H9 (cell line): Measurements from ENCODE around the gene RIMKLA. TPM values are rescaled to one million over a fixed set of nuclear protein-coding genes. Genes with fewer than 3 reads are reported as not detected.
A peak's percentile ranks its signal among the peaks of the same experiment; 100 is the strongest.

Experiments used
- DNase-seq: peaks from one replicate; pipeline ENCODE4 v3.0.0-alpha.2; 2017
- H2AFZ ChIP-seq: one replicate; pipeline ENCODE4 v1.6.1; 2013; ENCODE audit warnings: mild to moderate bottlenecking, low read length, control low read depth, moderate library complexity
- H2AK5ac ChIP-seq: 2 replicates; pipeline ENCODE4 v1.6.1; 2013; ENCODE audit warnings: low read length, control low read depth, mixed read lengths; ENCODE audit not compliant: insufficient read length
- H2BK120ac ChIP-seq: one replicate; pipeline ENCODE4 v1.6.1; 2013; ENCODE audit warnings: low read depth, mild to moderate bottlenecking, low read length, control low read depth, inconsistent platforms; ENCODE audit not compliant: poor library complexity, severe bottlenecking
- H2BK12ac ChIP-seq: 2 replicates; pipeline ENCODE4 v1.6.1; 2013; ENCODE audit warnings: low read length, control low read depth, mixed read lengths, low read depth; ENCODE audit not compliant: insufficient read length
- H2BK15ac ChIP-seq: 2 replicates; pipeline ENCODE4 v1.6.1; 2013; ENCODE audit warnings: low read depth, low read length, control low read depth
- H2BK20ac ChIP-seq: one replicate; pipeline ENCODE4 v1.6.1; 2013; ENCODE audit warnings: low read depth, mild to moderate bottlenecking, low read length, control low read depth, inconsistent platforms; ENCODE audit not compliant: poor library complexity, severe bottlenecking
- H2BK5ac ChIP-seq: 2 replicates; pipeline ENCODE4 v1.6.1; 2013; ENCODE audit warnings: low read length, control low read depth, mixed read lengths; ENCODE audit not compliant: insufficient read length
- H3K14ac ChIP-seq: 2 replicates; pipeline ENCODE4 v1.6.1; 2013; ENCODE audit warnings: low read length, control low read depth; ENCODE audit not compliant: insufficient read depth
- H3K18ac ChIP-seq: 2 replicates; pipeline ENCODE4 v1.6.1; 2013; ENCODE audit warnings: low read depth, mild to moderate bottlenecking, mixed read lengths, low read length, control low read depth; ENCODE audit not compliant: insufficient read length
- H3K23ac ChIP-seq: 2 replicates; pipeline ENCODE4 v1.6.1; 2013; ENCODE audit warnings: low read length, control low read depth, mixed read lengths, low read depth; ENCODE audit not compliant: insufficient read length
- H3K23me2 ChIP-seq: 2 replicates; pipeline ENCODE4 v1.6.1; 2013; ENCODE audit warnings: low read depth, mild to moderate bottlenecking, mixed read lengths, low read length, control low read depth; ENCODE audit not compliant: insufficient read length, poor library complexity, severe bottlenecking
- H3K27ac ChIP-seq: 2 replicates; pipeline ENCODE4 v1.5.1; 2013; ENCODE audit warnings: low read length, control low read depth, mixed read lengths, low read depth; ENCODE audit not compliant: insufficient read length
- H3K27me3 ChIP-seq: 2 replicates; pipeline ENCODE4 v1.6.1; 2013; ENCODE audit warnings: low read length, control low read depth, inconsistent platforms; ENCODE audit not compliant: insufficient read depth
- H3K4ac ChIP-seq: 2 replicates; pipeline ENCODE4 v1.6.1; 2013; ENCODE audit warnings: low read depth, mild to moderate bottlenecking, control low read depth, inconsistent platforms, low read length, moderate library complexity
- H3K4me1 ChIP-seq: 2 replicates; pipeline ENCODE4 v1.6.1; 2013; ENCODE audit warnings: low read length, control low read depth, inconsistent platforms; ENCODE audit not compliant: insufficient read depth
- H3K4me2 ChIP-seq: 2 replicates; pipeline ENCODE4 v1.6.1; 2013; ENCODE audit warnings: low read length, control low read depth, mixed read lengths; ENCODE audit not compliant: insufficient read length, insufficient read depth
- H3K56ac ChIP-seq: 2 replicates; pipeline ENCODE4 v1.6.1; 2013; ENCODE audit warnings: low read depth, mild to moderate bottlenecking, mixed read lengths, low read length, control low read depth; ENCODE audit not compliant: insufficient read length
- H3K79me1 ChIP-seq: 2 replicates; pipeline ENCODE4 v1.6.1; 2013; ENCODE audit warnings: low read depth, mild to moderate bottlenecking, moderate library complexity, low read length, control low read depth, inconsistent platforms; ENCODE audit not compliant: insufficient read depth, poor library complexity, severe bottlenecking
- H3K79me2 ChIP-seq: 2 replicates; pipeline ENCODE4 v1.6.1; 2013; ENCODE audit warnings: low read length, control low read depth, inconsistent platforms; ENCODE audit not compliant: insufficient read depth
- H3K9ac ChIP-seq: 2 replicates; pipeline ENCODE4 v1.6.1; 2013; ENCODE audit warnings: low read length, control low read depth, mixed read lengths; ENCODE audit not compliant: insufficient read length; ENCODE audit errors: extremely low read depth
- H3K9me3 ChIP-seq: one replicate; pipeline ENCODE4 v1.6.1; 2013; ENCODE audit warnings: low read depth, low read length, inconsistent platforms; ENCODE audit not compliant: control insufficient read depth
- H3T11ph ChIP-seq: one replicate; pipeline ENCODE4 v1.6.1; 2013; ENCODE audit warnings: mild to moderate bottlenecking, low read length, control low read depth, inconsistent platforms
- H4K20me1 ChIP-seq: one replicate; pipeline ENCODE4 v1.6.1; 2013; ENCODE audit not compliant: control insufficient read depth, insufficient read length, insufficient read depth
- H4K5ac ChIP-seq: 2 replicates; pipeline ENCODE4 v1.6.1; 2013; ENCODE audit warnings: low read depth, mild to moderate bottlenecking, mixed read lengths, low read length, control low read depth; ENCODE audit not compliant: insufficient read length
- H4K8ac ChIP-seq: replicated peaks from 2 replicates; pipeline ENCODE4 v1.6.1; 2013; ENCODE audit warnings: low read length, control low read depth, mixed read lengths, low read depth; ENCODE audit not compliant: insufficient read length
- H4K91ac ChIP-seq: 2 replicates; pipeline ENCODE4 v1.6.1; 2013; ENCODE audit warnings: low read depth, mild to moderate bottlenecking, moderate library complexity, mixed read lengths, low read length, control low read depth; ENCODE audit not compliant: insufficient read length
- H3K27ac Mint-ChIP-seq, 3 experiments: 2 replicates in 2 of 3; 3 replicates in 1 of 3; pipeline ENCODE4 v1.8.0; 2020 to 2021; ENCODE audit warnings: mixed read lengths in 3 of 3, mild to moderate bottlenecking in 1 of 3, moderate library complexity in 1 of 3
- H3K27me3 Mint-ChIP-seq: 2 replicates; pipeline ENCODE4 v1.8.0; 2021; ENCODE audit warnings: low read depth, mild to moderate bottlenecking, moderate library complexity, mixed read lengths
- H3K36me3 Mint-ChIP-seq, 3 experiments: 2 replicates in 2 of 3; 3 replicates in 1 of 3; pipeline ENCODE4 v1.8.0; 2020 to 2021; ENCODE audit warnings: low read depth in 3 of 3, mixed read lengths in 3 of 3; ENCODE audit not compliant: insufficient read depth in 1 of 3
- H3K4me1 Mint-ChIP-seq, 2 experiments: 2 replicates each; pipeline ENCODE4 v1.8.0; 2020; ENCODE audit warnings: mixed read lengths in 2 of 2
- H3K4me3 Mint-ChIP-seq, 2 experiments: 2 replicates in 1 of 2; 3 replicates in 1 of 2; pipeline ENCODE4 v1.8.0; 2020 to 2021; ENCODE audit warnings: mild to moderate bottlenecking in 2 of 2, mixed read lengths in 2 of 2, moderate library complexity in 1 of 2
- H3K9me3 Mint-ChIP-seq, 2 experiments: 2 replicates in 1 of 2; 3 replicates in 1 of 2; pipeline ENCODE4 v1.8.0; 2020; ENCODE audit warnings: mild to moderate bottlenecking in 2 of 2, mixed read lengths in 2 of 2, moderate library complexity in 1 of 2
- WGBS: extraction: QIAGEN DNeasy Blood & Tissue Kit; methylation state at CpG from one replicate; pipeline ENCODE4 v1.1.7; 2013; ENCODE audit warnings: missing lambda C conversion rate, low lambda C conversion rate, mixed read lengths; ENCODE audit not compliant: insufficient read length; ENCODE audit errors: extremely low coverage; 5-methylcytosine and 5-hydroxymethylcytosine counted together
- total RNA-seq: library from RNA; stranded (reverse); gene quantifications from 2 replicates; pipeline ENCODE4 v1.2.1, GENCODE V29; 2021
- TF ChIP-seq, protein P1 (sequence below): fragments of 200-600 bp; sonication (generic); conservative IDR thresholded peaks from 3 replicates; pipeline ENCODE4 v1.8.0; 2021; ENCODE audit warnings: antibody characterized with exemption, mild to moderate bottlenecking

Gene RIMKLA
- total RNA-seq, 1 experiment from 2014 or later: 4.7 TPM

DNA sequence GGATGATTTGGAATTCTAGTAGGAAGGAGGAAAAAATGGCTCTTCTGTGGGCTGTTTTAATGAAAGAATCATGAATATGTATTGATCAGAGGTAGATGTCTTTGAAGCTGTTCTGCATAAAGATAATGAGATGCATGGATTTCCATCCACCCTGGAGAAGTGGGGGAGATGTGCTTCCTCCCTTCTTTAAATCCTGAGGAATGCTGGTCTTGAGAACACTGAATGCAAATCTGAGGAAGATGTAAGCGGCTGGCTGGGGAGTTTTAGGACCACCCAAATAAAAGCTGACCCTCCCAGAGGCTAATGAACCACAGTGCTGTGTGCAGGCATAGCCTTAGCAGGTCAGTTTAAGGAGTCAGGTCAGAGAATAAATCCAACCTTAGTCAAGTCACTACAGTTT lies 37.9 kb downstream of the RIMKLA start:
- H3K4me3 Mint-ChIP-seq: 0 out of 5 replicates have a peak overlapping the region, but pooled peaks of 1 of the 2 experiments have one; percentile 38
- H3K4me2 ChIP-seq: no peak overlapping the region

More for the DNA sequence above, 37.9 kb downstream of the RIMKLA start:
- H2BK5ac ChIP-seq: no peak overlapping the region
- H2BK15ac ChIP-seq: no peak overlapping the region
- no peaks in the 10 kb centered on the region for H4K20me1 ChIP-seq
- H3K9ac ChIP-seq: no peak overlapping the region
- no peak overlapping the region for H3K4ac ChIP-seq
- no CpG with 5 or more reads among the region's 1 CpG for WGBS
- no peak overlapping the region for H3K23ac ChIP-seq
- H3K4me1 ChIP-seq: peaks cover 9% of the 10 kb centered on the region; the same call in 1 of the 2 replicates
- H3K4me1 Mint-ChIP-seq: peaks cover 39 to 41% of the 10 kb centered on the region in 2 experiments
- no peak overlapping the region for H2AK5ac ChIP-seq
- H3T11ph ChIP-seq: no peak overlapping the region
- no peak overlapping the region for H4K8ac ChIP-seq
- H4K91ac ChIP-seq: no peak overlapping the region
- H4K5ac ChIP-seq: no peak overlapping the region
- peak overlapping the region; percentile 30 to 57 (median 50); a peak in 5 of 7 replicates for H3K27ac Mint-ChIP-seq
- no peak overlapping the region for H2BK120ac ChIP-seq
- no peaks in the 10 kb centered on the region for H3K79me1 ChIP-seq
- peaks cover 0 to 10% (median 0%) of the 10 kb centered on the region in 3 experiments; a peak in 5 of 7 replicates for H3K36me3 Mint-ChIP-seq
- no peaks in the 10 kb centered on the region for H3K79me2 ChIP-seq
- no peaks in the 10 kb centered on the region for H3K9me3 Mint-ChIP-seq
- H3K18ac ChIP-seq: no peak overlapping the region
- no peak overlapping the region for H3K27ac ChIP-seq
- no peaks in the 10 kb centered on the region for H3K23me2 ChIP-seq
- no peak overlapping the region for H2BK12ac ChIP-seq
- H3K14ac ChIP-seq: no peak overlapping the region
- no peaks in the 10 kb centered on the region for H3K9me3 ChIP-seq
- H3K27me3 Mint-ChIP-seq: peaks cover 2% of the 10 kb centered on the region; the same call in 1 of the 2 replicates
- H2BK20ac ChIP-seq: no peak overlapping the region
- no peak overlapping the region for H2AFZ ChIP-seq
- TF ChIP-seq, protein P1, sequence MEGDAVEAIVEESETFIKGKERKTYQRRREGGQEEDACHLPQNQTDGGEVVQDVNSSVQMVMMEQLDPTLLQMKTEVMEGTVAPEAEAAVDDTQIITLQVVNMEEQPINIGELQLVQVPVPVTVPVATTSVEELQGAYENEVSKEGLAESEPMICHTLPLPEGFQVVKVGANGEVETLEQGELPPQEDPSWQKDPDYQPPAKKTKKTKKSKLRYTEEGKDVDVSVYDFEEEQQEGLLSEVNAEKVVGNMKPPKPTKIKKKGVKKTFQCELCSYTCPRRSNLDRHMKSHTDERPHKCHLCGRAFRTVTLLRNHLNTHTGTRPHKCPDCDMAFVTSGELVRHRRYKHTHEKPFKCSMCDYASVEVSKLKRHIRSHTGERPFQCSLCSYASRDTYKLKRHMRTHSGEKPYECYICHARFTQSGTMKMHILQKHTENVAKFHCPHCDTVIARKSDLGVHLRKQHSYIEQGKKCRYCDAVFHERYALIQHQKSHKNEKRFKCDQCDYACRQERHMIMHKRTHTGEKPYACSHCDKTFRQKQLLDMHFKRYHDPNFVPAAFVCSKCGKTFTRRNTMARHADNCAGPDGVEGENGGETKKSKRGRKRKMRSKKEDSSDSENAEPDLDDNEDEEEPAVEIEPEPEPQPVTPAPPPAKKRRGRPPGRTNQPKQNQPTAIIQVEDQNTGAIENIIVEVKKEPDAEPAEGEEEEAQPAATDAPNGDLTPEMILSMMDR: no peak
- no peak overlapping the region for H3K56ac ChIP-seq
- no peaks in the 10 kb centered on the region for H3K27me3 ChIP-seq
- DNase-seq: no peak
